Prostate gland (tissue), 2 donors: ENCODE results near the gene BOD1L1.

Experiments
- CTCF ChIP-seq, 4 experiments: fragments of 200-600 bp in 2 of 4; fragments of 450-650 bp in 2 of 4; sonication (generic) in 2 of 4; IDR thresholded peaks; 1 replicate in 3 of 4; 2 replicates in 1 of 4; pipeline ENCODE4 v1.5.1; 2016 to 2019; ENCODE audit warnings: antibody characterized with exemption in 4 of 4, mild to moderate bottlenecking in 2 of 4, moderate library complexity in 2 of 4
- POLR2A ChIP-seq: fragments of 450-650 bp; IDR thresholded peaks from one replicate; pipeline ENCODE4 v1.6.1; 2016; ENCODE audit warnings: antibody characterized with exemption, mild to moderate bottlenecking
- POLR2AphosphoS5 ChIP-seq: sonication (generic); formaldehyde crosslinking; IDR thresholded peaks from one replicate; pipeline ENCODE4 v1.6.1; 2017; ENCODE audit warnings: antibody characterized with exemption

GRCh38 chr4:13592220-13592619, 35.3 kb downstream of the BOD1L1 start:
- TF ChIP-seq CTCF (IDR thresholded peaks at IDR 0.05) (no peak), POLR2A (no peak), POLR2AphosphoS5 (no peak)
